RWPE1 (cell line): ENCODE results near the gene ETHE1.

Source experiments
- CTCF ChIA-PET: fragments of 350-600 bp; sonication (Branson Sonifier 250); formaldehyde crosslinking; extraction: SDS; loops from one replicate; lab custom pipeline; 2021; lab: Yijun Ruan, JAX
- POLR2A ChIA-PET: fragments of 400-600 bp; formaldehyde crosslinking; extraction: SDS; loops from one replicate; lab custom pipeline; 2020; ENCODE audit warnings: antibody characterized with exemption; ENCODE audit not compliant: low non-redundant PET; lab: Yijun Ruan, JAX
- DNase-seq: peaks from one replicate; pipeline ENCODE4 v3.0.0; 2012; ENCODE audit warnings: low spot score
- H3K27ac ChIP-seq: fragments of 450-650 bp; 2 replicates; pipeline ENCODE4 v1.5.1; 2017
- TF ChIP-seq, protein P1 (sequence below): fragments of 450-650 bp; conservative IDR thresholded peaks from 2 replicates; pipeline ENCODE4 v1.5.1; 2017; ENCODE audit warnings: low read depth, mild to moderate bottlenecking

ETHE1 gene

DNA sequence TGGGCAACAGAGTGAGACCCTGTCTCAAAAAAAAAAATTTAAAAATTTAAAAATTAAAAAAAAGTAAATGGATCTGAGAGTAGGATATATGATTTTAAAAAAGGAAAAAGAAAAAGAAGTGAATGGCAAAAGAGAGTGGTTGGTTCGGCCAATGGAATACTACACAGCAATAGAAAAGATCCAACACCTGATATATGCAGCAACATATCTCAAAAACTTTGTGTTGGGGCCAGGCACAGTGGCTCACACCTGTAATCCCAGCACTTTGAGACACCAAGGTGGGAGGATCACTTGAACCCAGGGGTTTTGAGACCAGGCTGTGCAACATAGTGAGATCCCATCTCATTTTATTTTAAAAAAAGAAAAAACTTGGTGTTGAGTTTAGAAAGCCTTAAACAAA is 60.2 kb downstream of the ETHE1 start:
- ChIA-PET POLR2A (no interaction called here), CTCF (no interaction called here)
- DNase-seq: no peak
- no peak overlapping the region for H3K27ac ChIP-seq
- TF ChIP-seq, protein P1, sequence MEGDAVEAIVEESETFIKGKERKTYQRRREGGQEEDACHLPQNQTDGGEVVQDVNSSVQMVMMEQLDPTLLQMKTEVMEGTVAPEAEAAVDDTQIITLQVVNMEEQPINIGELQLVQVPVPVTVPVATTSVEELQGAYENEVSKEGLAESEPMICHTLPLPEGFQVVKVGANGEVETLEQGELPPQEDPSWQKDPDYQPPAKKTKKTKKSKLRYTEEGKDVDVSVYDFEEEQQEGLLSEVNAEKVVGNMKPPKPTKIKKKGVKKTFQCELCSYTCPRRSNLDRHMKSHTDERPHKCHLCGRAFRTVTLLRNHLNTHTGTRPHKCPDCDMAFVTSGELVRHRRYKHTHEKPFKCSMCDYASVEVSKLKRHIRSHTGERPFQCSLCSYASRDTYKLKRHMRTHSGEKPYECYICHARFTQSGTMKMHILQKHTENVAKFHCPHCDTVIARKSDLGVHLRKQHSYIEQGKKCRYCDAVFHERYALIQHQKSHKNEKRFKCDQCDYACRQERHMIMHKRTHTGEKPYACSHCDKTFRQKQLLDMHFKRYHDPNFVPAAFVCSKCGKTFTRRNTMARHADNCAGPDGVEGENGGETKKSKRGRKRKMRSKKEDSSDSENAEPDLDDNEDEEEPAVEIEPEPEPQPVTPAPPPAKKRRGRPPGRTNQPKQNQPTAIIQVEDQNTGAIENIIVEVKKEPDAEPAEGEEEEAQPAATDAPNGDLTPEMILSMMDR: no peak

DNA sequence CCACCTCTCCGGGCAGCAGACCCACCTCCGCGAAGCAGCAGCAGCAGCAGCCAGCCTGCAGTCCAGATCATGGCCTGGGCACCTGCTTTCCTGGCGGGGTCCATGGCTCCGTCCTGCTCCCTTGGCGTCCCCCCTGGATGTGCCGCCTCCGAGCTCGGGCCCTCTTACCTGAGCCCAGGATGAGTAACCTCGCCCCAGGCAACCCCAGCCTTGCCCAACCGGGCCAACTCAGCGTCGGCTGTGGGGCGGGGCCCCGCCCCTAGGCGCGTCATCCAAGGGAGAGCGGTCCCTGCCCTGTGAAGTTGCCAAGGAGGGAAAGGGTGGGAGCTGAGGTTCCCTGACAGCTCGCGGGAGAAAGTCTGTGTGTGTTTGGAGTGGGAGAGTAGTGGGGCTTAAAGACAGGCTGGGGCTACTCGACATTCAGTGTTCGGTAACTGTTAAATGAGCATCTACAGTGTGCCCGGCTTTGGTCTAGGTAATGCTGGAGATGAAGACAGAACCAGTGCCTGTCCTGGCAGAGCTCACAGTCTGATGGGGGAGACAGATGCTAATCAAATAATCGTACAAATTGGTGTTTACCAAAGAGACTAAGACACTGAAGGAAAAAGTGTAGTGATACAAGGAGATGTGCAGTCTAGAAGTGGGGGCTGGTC is 61.4 kb downstream of the ETHE1 start, which contains the start of gene LYPD3:
Gene LYPD3 (minus strand): TSS at position 141 of the 653 bp plus-strand sequence. CDS start 37 bp downstream, at position 104.
- ChIA-PET CTCF (interaction anchor here (1.2 kb wide), 1 partner anchor 54 kb away, joined by 3 read pairs; no protein-coding TSS in a partner anchor), POLR2A (interaction anchor here (0.6 kb wide), 1 partner anchor 41 kb away, joined by 4 read pairs; no protein-coding TSS in a partner anchor)
- TF ChIP-seq, protein P1: no peak
- peak within 1 kb of the TSS; percentile 89 for H3K27ac ChIP-seq
- peak; percentile 95 for DNase-seq

DNA sequence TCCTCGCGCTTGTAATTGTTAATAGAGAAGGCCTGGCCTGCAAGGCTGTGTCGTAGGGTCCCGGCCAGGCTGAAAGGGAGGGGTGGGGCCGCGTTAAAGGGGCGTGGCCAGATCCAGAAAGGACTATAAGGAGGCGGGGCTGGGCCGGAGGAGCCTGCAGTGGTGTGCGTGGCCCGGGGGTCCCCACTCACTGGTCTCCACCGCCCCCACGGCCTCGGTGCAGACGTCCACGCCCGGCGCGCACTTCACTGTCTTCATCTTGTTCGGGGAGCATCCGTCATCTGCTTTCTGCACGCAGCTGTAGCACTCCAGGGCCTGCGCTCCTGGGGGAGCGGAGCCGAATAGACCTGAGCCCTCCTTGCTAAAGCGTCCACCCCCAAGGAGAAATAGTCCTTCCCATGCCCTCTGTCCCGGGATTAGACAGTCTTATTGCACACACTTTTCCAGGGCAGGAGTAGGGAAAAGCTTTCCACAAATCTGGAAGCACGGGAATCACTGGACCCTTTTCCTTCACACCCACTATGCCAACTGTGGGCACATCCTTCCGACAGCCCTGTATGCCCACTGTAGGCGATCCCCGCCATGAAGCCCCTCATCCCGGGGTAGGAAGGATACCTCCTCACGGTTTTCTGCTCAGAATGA is 62.7 kb downstream of the ETHE1 start:
- POLR2A ChIA-PET: interaction anchor here (0.6 kb wide), 1 partner anchor 27 kb away, joined by 3 read pairs; no protein-coding TSS in a partner anchor
- no peak for DNase-seq
- TF ChIP-seq, protein P1: no peak
- H3K27ac ChIP-seq: peak overlapping the region; percentile 89
- CTCF ChIA-PET: interaction anchor here (1.3 kb wide), 1 partner anchor 17 kb away, joined by 6 read pairs; no protein-coding TSS in a partner anchor

DNA sequence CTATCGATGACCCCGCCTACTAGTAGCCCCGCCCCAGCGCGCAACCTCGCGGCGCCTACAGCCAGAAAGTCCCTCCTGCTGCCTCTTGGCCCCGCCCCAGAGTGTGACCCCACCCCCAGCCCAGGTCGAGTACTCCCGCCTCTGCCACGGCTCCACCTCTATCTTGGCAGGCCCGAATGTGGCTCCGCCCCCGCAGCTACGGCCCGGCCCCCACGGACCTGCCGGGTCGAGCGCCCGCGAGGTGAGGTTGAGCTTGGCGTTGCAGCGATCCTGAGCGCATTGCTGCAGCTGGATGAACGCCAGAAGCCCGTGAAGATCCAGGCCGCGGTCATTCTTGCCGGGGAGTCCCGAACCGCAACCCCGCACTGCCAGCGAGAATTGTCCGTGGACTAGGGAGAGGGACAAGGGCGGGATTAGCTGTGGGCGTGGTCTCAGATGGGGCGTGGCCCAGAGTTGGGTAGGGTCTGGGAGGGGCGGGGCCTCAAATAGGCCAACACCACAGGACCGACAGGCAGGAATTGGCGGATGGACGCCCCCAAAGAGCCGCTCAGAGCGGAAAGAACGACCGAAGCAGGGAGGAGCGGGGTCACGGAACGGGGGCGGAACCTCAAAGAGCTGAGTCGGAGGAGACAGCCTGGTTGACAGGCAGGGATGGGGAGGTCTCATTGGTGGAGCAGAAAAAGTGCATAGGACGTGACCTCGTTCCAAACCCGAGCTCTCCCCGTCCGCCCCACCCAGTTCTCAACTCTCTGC is 63.4 kb downstream of the ETHE1 start:
- CTCF ChIA-PET: interaction anchor here (1.3 kb wide), 1 partner anchor 17 kb away, joined by 6 read pairs; no protein-coding TSS in a partner anchor
- POLR2A ChIA-PET: interaction anchor here (0.5 to 0.6 kb wide), 3 partner anchors 9 to 170 kb away, joined by 3 to 9 read pairs (median 6); no protein-coding TSS in a partner anchor

DNA sequence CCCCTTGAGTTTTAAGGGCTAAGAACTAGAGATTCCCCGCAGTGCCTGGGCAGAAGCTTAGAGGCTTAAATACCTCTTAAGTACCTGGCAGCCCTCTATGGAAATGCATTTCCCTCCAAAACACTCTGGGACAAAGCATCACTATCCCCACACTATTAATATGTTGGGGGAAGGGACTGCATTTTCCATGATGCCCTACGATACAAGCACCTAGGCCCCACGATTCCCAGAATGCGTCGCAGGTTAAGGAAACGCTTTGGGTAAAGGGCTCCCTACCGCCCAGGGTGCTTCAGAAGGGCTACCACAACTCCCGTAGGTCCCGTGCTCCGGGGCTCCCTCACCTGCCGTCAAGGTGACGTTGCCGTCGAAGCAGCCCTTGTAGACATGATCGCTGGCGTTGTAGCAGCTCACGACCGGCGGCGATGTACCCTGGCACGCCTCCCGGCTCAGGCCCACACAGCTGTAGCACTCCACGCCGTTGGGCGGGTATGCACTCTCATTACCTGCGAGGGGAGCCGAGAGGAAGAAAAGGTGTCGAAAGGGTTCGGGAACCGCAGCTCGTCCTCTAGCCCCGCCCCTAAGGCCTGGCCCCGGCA is 64.1 kb downstream of the ETHE1 start:
- no peak for DNase-seq
- peak overlapping the region; percentile 89 for H3K27ac ChIP-seq
- TF ChIP-seq, protein P1: no peak
- CTCF ChIA-PET: interaction anchor here (1.3 kb wide), 1 partner anchor 16 kb away, joined by 6 read pairs; no protein-coding TSS in a partner anchor
- POLR2A ChIA-PET: interaction anchor here (0.5 to 0.6 kb wide), 2 partner anchors 9 to 171 kb away, joined by 6 to 9 read pairs; no protein-coding TSS in a partner anchor

More for the DNA sequence above, 63.4 kb downstream of the ETHE1 start:
- TF ChIP-seq, protein P1: no peak
- DNase-seq: peak; percentile 98
- H3K27ac ChIP-seq: peak overlapping the region; percentile 89

DNA sequence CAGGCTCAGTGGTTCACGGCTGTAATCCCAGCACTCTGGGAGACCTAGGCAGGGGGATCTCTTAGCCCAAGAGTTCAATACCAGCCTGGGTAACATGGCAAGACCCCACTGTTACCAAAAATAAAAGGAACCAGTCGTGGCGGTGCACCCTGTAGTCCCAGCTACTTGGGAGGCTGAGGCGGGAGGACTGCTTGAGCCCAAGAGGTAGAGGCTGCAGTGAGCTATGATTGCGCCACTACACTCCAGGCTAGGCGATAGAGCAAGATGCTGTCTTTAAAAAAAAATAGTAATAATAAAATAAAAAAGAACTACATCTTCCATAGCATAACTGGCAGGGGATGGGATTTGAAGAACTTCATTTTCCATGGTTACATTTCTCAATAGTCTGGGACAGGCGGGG is 64.6 kb downstream of the ETHE1 start:
- DNase-seq: no peak
- POLR2A ChIA-PET: no interaction called here
- CTCF ChIA-PET: no interaction called here
- TF ChIP-seq, protein P1: no peak
- H3K27ac ChIP-seq: no peak overlapping the region
